Subcutaneous adipose tissue (tissue), 4 donors: ENCODE results near the gene COQ10A. TPM values are rescaled to one million over a fixed set of nuclear protein-coding genes. Genes with fewer than 3 reads are reported as not detected.

Experiments
- total RNA-seq, 4 donors: library from RNA; depleted of rRNA; stranded (reverse); fragments of >200 nt; gene quantifications; one replicate each; pipeline ENCODE4 v1.1.0, GENCODE V29; 2016
- TF ChIP-seq, protein P1 (sequence below): fragments of 450-650 bp; IDR thresholded peaks from one replicate; pipeline ENCODE4 v1.5.1; 2016; ENCODE audit warnings: low read depth, mild to moderate bottlenecking, control low read depth, antibody characterized with exemption, moderate library complexity

COQ10A gene
- total RNA-seq, 4 donors from 2014 or later, result 9.3 to 18.3 (median 12.4) TPM

DNA sequence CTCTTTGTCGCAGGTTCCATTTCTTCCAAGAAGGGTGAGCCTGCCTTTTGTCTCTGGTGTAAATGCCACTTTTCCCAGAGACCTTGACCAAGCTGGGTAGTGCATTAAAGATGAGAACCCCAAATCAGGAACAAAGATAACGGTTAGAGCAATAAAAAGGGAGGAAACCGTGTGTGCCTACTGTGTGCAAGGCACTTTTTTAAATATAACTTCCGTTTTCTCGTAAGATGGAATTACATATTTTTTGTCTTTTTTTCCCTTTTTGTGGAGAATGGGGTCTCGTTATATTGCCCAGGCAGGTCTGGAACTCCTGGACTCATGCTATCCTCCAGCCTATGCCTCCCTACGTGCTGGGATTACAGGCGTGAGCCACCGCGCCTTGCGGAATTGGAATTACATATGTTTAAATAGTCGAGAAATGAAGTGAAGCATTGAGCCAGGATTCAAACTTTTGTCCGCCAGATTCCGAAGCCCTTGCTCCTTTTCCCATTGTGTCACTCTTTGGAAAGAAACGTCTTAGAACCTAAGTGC lies 43.1 kb upstream of the COQ10A start:
- TF ChIP-seq, protein P1, sequence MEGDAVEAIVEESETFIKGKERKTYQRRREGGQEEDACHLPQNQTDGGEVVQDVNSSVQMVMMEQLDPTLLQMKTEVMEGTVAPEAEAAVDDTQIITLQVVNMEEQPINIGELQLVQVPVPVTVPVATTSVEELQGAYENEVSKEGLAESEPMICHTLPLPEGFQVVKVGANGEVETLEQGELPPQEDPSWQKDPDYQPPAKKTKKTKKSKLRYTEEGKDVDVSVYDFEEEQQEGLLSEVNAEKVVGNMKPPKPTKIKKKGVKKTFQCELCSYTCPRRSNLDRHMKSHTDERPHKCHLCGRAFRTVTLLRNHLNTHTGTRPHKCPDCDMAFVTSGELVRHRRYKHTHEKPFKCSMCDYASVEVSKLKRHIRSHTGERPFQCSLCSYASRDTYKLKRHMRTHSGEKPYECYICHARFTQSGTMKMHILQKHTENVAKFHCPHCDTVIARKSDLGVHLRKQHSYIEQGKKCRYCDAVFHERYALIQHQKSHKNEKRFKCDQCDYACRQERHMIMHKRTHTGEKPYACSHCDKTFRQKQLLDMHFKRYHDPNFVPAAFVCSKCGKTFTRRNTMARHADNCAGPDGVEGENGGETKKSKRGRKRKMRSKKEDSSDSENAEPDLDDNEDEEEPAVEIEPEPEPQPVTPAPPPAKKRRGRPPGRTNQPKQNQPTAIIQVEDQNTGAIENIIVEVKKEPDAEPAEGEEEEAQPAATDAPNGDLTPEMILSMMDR, result no peak

DNA sequence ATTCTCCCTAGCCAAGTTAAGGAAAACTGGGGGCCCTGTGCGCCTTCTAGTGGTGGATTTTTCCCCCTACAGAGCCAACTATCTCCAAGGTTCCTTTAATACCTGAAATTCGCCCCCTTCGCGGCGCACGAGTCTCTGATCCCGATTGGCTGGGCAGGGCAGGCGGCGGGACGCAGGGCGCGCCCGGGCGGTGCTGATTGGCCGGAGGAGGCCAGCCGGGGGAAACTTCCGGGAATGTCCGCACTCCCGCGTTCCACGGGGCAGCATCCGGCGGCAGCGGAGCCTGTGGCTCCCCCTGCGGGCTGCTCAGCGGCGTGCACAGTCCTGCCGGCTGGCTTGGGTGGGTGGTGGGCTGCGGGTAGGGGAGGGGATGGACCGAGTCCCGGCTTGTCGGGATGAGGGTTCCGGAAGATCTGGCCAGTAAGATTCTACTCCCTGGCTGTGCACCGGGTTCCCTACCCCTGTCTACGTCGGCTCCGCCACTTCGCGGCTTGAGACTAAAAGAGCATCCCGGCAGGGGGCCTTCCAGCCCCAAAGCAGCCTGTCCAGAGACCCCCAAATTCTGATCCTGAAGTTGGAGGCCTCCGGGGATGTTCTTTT lies 42.5 kb upstream of the COQ10A start, which contains the start of gene NABP2:
Gene NABP2, plus strand, starts transcription at position 241 of the 600 bp plus-strand sequence. CDS start 515 bp downstream, outside the sequence.
- TF ChIP-seq, protein P1, result no peak

DNA sequence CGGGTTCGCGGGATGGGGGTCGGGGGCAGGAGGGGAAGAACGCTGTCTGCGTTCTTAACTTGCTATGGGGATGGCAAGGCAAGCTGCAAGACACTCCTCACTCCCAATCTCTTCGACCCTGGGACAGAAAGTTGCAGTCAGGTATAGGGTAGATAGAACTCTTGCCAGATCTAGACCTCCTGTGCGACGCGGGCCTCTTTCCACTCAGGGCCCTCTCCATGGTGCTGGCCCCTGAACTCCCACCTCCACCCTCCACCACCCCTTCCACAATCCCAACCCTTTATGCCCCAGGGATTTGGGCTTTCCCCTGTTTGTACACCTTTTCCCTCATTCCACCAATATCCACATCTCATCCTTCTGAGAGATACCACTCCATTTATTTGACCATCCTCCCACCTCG lies 41.8 kb upstream of the COQ10A start:
- TF ChIP-seq, protein P1, result no peak

DNA sequence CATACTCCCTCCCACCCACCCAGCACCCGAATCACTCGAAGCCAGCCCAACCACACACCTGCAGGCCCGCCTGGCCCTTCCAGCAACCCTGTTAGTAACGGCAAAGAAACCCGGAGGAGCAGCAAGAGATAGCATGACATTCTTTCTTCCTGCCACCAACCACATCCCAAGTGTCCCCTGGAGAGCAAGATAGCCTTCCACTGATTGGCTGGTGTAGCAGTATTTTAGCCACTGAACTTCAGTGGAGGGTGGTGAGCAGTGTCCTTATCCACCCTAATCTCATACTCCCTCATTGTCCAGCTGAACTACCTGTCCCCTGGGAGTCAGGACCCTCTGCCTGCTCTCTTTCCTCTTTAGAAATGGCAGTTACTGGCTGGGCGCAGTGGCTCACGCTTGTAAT lies 37.7 kb upstream of the COQ10A start:
- TF ChIP-seq, protein P1, result no peak

DNA sequence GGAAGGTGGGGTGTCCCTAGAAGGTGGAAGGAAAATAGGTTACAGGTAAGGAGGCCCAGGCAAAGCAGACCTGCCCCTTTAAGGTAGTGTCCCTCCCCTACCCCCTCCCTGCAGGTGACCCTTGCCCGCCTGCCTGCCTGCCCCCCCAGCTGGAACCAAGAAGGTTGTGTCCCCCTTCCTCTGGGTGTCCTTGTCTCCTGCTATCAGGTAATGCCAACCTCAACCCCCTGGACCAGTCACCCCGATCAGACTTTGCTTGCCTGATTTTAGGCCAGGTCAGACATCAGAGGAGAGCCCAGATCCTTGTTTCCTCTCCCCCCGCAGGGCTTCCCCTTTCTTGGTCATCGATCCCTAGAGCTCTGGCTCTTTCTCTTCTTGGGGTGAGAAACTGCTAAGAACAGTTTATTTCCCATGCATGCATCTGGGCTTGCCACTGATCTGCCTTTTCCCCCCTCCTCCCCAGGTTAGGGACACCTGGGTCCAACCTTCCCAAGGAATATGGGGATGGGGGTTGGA lies 36.8 kb upstream of the COQ10A start, which contains the start of gene SLC39A5:
Gene SLC39A5, plus strand, starts transcription at position 136 of the 516 bp plus-strand sequence. CDS start 1,224 bp downstream, outside the sequence.
- TF ChIP-seq, protein P1, result no peak

DNA sequence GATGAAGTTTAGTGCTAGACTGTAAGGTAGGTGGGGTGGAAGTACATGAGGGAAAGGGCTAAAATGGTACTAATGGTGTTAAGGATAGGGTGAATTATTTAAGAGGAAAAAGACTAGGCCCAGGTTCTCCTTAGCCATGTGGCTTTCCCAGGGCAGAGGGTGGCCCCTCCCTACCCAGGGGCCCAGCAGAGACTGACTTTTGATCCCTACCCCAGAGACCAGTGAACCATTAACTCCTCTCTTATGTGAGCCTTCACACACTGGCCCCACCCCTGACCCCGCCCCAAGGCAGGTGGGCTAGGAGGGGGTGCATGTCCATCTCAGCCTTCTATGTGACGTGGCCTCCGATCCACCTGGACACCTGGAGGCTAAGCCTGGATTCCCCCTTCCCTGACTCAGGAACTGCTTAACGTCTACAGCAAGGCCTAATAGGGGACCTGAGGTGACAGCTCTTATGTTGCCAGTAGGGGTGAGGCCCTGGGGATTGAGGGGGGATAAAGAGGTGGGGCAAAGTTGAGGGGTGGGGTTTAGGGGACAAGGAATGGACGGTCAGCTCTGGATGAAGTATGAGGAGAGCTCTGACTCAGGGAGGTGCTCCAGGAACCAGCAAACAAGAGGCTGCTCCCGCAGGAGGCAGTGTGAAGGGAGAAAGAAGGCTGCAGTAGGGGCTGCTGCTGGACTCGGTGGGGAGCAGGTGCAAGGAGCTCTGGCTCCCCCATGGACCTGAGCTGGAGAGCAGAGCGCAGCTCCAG lies 36.1 kb upstream of the COQ10A start:
- TF ChIP-seq, protein P1, result no peak

DNA sequence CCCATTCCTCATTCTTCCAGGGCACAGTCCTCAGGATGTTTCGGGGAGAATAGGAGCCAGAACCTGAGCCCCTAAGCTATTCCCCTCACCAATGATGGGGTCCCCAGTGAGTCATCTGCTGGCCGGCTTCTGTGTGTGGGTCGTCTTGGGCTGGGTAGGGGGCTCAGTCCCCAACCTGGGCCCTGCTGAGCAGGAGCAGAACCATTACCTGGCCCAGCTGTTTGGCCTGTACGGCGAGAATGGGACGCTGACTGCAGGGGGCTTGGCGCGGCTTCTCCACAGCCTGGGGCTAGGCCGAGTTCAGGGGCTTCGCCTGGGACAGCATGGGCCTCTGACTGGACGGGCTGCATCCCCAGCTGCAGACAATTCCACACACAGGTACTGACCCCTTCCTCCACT lies 35.6 kb upstream of the COQ10A start:
- TF ChIP-seq, protein P1, result no peak
